ENCODE results near the gene TARBP1.
"Not testable (repeated sequence)": the region's sequence is repeated elsewhere in the genome, so short reads cannot be mapped to it uniquely, and the experiment has no call there.

Gene TARBP1

GRCh38 chr1:234504969-234505768 lies 26.2 kb upstream of the TARBP1 start:
- no peak for DNase-seq (ENCODE audit: low read depth)

- DNase-seq (ENCODE audit: low read depth) = not testable (repeated sequence)
Measured at GRCh38 chr1:234504251-234504650, 25.3 kb upstream of the TARBP1 start.

- no peak for DNase-seq (ENCODE audit: low read depth)
Measured at GRCh38 chr1:234503193-234504050, 24.4 kb upstream of the TARBP1 start.

GRCh38 chr1:234502785-234503184 lies 23.8 kb upstream of the TARBP1 start:
- DNase-seq (ENCODE audit: low read depth) = no peak

GRCh38 chr1:234500269-234500668 lies 21.3 kb upstream of the TARBP1 start:
- DNase-seq (ENCODE audit: low read depth) = no peak

- no peak for DNase-seq (ENCODE audit: low read depth)
Measured at GRCh38 chr1:234499943-234500245, 20.9 kb upstream of the TARBP1 start.

- DNase-seq (ENCODE audit: low read depth) = peak; percentile 83
Measured at GRCh38 chr1:234499119-234499942, 20.4 kb upstream of the TARBP1 start.

- DNase-seq (ENCODE audit: low read depth) = no peak
Measured at GRCh38 chr1:234498448-234499118, 19.6 kb upstream of the TARBP1 start.

GRCh38 chr1:234497589-234497988 lies 18.6 kb upstream of the TARBP1 start:
- DNase-seq (ENCODE audit: low read depth) = no peak

- DNase-seq (ENCODE audit: low read depth) = no peak
Measured at GRCh38 chr1:234495231-234495990, 16.4 kb upstream of the TARBP1 start.

- DNase-seq (ENCODE audit: low read depth) = no peak
Measured at GRCh38 chr1:234494049-234494448, 15.1 kb upstream of the TARBP1 start.

GRCh38 chr1:234490793-234491479 lies 12.0 kb upstream of the TARBP1 start:
- no peak for DNase-seq (ENCODE audit: low read depth)

- no peak for DNase-seq (ENCODE audit: low read depth)
Measured at GRCh38 chr1:234489698-234490077, 10.7 kb upstream of the TARBP1 start.

- no peak for DNase-seq (ENCODE audit: low read depth)
Measured at GRCh38 chr1:234489007-234489697, 10.2 kb upstream of the TARBP1 start.

GRCh38 chr1:234488054-234489006 lies 9.4 kb upstream of the TARBP1 start:
- DNase-seq (ENCODE audit: low read depth) = no peak

- DNase-seq (ENCODE audit: low read depth) = no peak
Measured at GRCh38 chr1:234486858-234487840, 8.2 kb upstream of the TARBP1 start.

- DNase-seq (ENCODE audit: low read depth) = no peak
Measured at GRCh38 chr1:234484991-234485739, 6.2 kb upstream of the TARBP1 start.

All from activated T-cell treated with anti-CD3 and anti-CD28 coated beads for 1 hour (primary cell).